KMS-11 (cell line): ENCODE data around the gene ENO1.
A peak's percentile ranks its signal among the peaks of the same experiment; 100 is the strongest.

Experiments
- H2AFZ ChIP-seq: fragments of 200-600 bp; sonication (generic); 2 replicates; pipeline ENCODE4 v1.6.1; 2016; ENCODE audit warnings: antibody characterized with exemption, mixed run types, low read depth
- H3K27ac ChIP-seq: fragments of 200-600 bp; sonication (generic); 2 replicates; pipeline ENCODE4 v1.6.1; 2016; ENCODE audit warnings: mild to moderate bottlenecking, mixed run types
- H3K27me3 ChIP-seq: fragments of 200-600 bp; sonication (generic); 2 replicates; pipeline ENCODE4 v1.6.1; 2017; ENCODE audit warnings: mild to moderate bottlenecking, low read depth, mixed run types, moderate library complexity; ENCODE audit not compliant: insufficient read depth
- H3K36me3 ChIP-seq: fragments of 200-600 bp; sonication (generic); 2 replicates; pipeline ENCODE4 v1.6.1; 2017; ENCODE audit warnings: mild to moderate bottlenecking, mixed run types; ENCODE audit not compliant: insufficient read depth
- H3K4me1 ChIP-seq: fragments of 200-600 bp; sonication (generic); 2 replicates; pipeline ENCODE4 v1.6.1; 2016; ENCODE audit warnings: mild to moderate bottlenecking, low read depth, mixed run types; ENCODE audit not compliant: poor library complexity, severe bottlenecking
- H3K4me2 ChIP-seq: fragments of 200-600 bp; sonication (generic); 2 replicates; pipeline ENCODE4 v1.7.0; 2016; ENCODE audit warnings: mild to moderate bottlenecking, mixed run types
- H3K4me3 ChIP-seq: fragments of 200-600 bp; sonication (generic); IDR thresholded peaks from 2 replicates; pipeline ENCODE4 v1.6.1; 2017; ENCODE audit warnings: low read depth, low read length, mixed read lengths; ENCODE audit not compliant: insufficient read depth
- H3K79me2 ChIP-seq: fragments of 200-600 bp; sonication (generic); 2 replicates; pipeline ENCODE4 v1.6.1; 2016; ENCODE audit warnings: low read depth, mixed run types; ENCODE audit not compliant: insufficient read depth
- H3K9ac ChIP-seq: fragments of 200-600 bp; sonication (generic); 2 replicates; pipeline ENCODE4 v1.6.1; 2016; ENCODE audit warnings: mild to moderate bottlenecking, mixed run types
- H4K20me1 ChIP-seq: fragments of 200-600 bp; sonication (generic); 2 replicates; pipeline ENCODE4 v1.6.1; 2016; ENCODE audit warnings: mild to moderate bottlenecking, mixed run types; ENCODE audit not compliant: insufficient read depth
- TF ChIP-seq, protein P1 (sequence below): fragments of 200-600 bp; sonication (generic); conservative IDR thresholded peaks from 2 replicates; pipeline ENCODE4 v1.6.1; 2017; ENCODE audit warnings: low read depth, mild to moderate bottlenecking, antibody characterized with exemption, low read length, moderate library complexity, mixed read lengths

ENO1 gene

DNA sequence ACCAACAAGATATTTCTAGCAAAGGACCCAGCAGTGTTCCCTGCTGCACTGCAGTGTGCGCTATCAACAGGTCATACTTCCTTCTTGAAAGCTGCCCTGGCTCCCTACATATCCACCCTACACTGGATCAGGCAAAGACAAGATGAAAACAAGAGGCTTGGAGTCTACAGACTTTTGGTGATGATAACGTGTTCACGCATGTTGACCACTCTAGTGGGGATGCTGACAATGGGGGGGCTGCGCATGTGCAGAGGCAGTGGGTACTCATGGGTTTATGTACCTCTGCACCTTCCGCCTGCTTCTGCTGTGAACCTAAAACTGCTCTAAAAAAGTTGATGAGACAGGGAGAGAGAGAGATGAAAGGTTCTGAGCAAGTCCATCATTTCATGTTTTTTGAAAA lies 5.5 kb downstream of the ENO1 start:
- no peak overlapping the region for H3K4me3 ChIP-seq
- no peak overlapping the region; the same call in 1 of the 2 replicates for H3K4me2 ChIP-seq
- H3K79me2 ChIP-seq = peaks cover 94% of the 10 kb centered on the region

DNA sequence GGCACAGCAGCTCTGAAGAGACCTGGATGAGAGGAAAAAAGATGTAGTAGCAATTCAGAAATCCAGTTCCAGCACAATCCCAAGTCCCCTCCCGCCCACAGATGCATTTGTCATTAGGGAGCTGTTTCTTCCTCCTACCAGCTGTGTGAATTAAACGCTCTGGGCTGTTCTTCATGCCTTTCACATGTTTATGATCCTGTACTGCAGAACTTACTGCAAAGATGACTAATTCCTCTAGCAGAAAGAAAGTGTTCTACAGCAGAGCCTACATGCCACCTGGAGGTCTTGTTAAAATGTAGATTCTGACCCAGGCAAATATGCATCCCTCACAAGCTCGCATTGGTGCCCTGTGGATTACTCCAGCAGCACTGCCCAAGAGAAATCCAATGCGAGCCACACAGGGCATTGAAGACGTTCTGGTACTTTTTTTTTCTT lies 6.5 kb downstream of the ENO1 start:
- Histone ChIP-seq H3K27me3 (no peaks in the 10 kb centered on the region), H3K4me1 (peaks cover 46% of the 10 kb centered on the region), H3K4me3 (no peak overlapping the region), H3K79me2 (peaks cover 84% of the 10 kb centered on the region), H3K27ac (no peak overlapping the region; the same call in 1 of the 2 replicates), H3K36me3 (peaks cover 74% of the 10 kb centered on the region; the same call in 1 of the 2 replicates), H4K20me1 (peaks cover 70% of the 10 kb centered on the region), H3K4me2 (no peak overlapping the region), H2AFZ (no peak overlapping the region), H3K9ac (no peak overlapping the region)
- TF ChIP-seq, protein P1, sequence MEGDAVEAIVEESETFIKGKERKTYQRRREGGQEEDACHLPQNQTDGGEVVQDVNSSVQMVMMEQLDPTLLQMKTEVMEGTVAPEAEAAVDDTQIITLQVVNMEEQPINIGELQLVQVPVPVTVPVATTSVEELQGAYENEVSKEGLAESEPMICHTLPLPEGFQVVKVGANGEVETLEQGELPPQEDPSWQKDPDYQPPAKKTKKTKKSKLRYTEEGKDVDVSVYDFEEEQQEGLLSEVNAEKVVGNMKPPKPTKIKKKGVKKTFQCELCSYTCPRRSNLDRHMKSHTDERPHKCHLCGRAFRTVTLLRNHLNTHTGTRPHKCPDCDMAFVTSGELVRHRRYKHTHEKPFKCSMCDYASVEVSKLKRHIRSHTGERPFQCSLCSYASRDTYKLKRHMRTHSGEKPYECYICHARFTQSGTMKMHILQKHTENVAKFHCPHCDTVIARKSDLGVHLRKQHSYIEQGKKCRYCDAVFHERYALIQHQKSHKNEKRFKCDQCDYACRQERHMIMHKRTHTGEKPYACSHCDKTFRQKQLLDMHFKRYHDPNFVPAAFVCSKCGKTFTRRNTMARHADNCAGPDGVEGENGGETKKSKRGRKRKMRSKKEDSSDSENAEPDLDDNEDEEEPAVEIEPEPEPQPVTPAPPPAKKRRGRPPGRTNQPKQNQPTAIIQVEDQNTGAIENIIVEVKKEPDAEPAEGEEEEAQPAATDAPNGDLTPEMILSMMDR = no peak

More for the DNA sequence above, 5.5 kb downstream of the ENO1 start:
- TF ChIP-seq, protein P1 = no peak
- no peaks in the 10 kb centered on the region for H3K27me3 ChIP-seq
- H4K20me1 ChIP-seq = peaks cover 68% of the 10 kb centered on the region
- no peak overlapping the region for H3K9ac ChIP-seq
- H3K27ac ChIP-seq = peak overlapping the region; percentile 27; the same call in 1 of the 2 replicates
- H2AFZ ChIP-seq = no peak overlapping the region
- peaks cover 69% of the 10 kb centered on the region; the same call in 1 of the 2 replicates for H3K36me3 ChIP-seq
- H3K4me1 ChIP-seq = peaks cover 46% of the 10 kb centered on the region

DNA sequence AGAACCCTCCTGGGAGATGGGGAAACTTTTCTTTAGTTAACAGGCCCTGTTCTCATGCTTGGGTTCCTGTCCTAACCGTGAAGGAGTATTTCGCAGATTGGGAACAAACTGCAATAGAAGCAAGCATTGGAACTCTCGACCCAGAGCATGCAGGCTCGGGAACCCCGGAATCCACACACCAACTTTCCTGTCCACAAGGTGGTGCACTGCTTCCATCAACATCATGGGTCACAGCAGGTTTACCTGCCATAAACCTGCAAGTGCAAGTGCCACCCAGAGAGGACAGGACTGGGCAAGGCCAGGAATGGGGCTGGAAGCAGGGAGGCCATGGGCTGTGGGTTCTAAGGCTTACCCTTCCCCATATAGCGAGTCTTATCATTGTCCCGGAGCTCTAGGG lies 6.9 kb downstream of the ENO1 start:
- H3K9ac ChIP-seq = no peak overlapping the region
- TF ChIP-seq, protein P1 = peak; percentile 34; the same call in 1 of the 2 replicates
- H2AFZ ChIP-seq = no peak overlapping the region
- H3K79me2 ChIP-seq = peaks cover 79% of the 10 kb centered on the region
- H3K4me2 ChIP-seq = no peak overlapping the region
- H4K20me1 ChIP-seq = peaks cover 72% of the 10 kb centered on the region
- H3K27ac ChIP-seq = no peak overlapping the region
- H3K27me3 ChIP-seq = no peaks in the 10 kb centered on the region
- peaks cover 42% of the 10 kb centered on the region for H3K4me1 ChIP-seq
- H3K36me3 ChIP-seq = peaks cover 76% of the 10 kb centered on the region; the same call in 1 of the 2 replicates
- H3K4me3 ChIP-seq = no peak overlapping the region

DNA sequence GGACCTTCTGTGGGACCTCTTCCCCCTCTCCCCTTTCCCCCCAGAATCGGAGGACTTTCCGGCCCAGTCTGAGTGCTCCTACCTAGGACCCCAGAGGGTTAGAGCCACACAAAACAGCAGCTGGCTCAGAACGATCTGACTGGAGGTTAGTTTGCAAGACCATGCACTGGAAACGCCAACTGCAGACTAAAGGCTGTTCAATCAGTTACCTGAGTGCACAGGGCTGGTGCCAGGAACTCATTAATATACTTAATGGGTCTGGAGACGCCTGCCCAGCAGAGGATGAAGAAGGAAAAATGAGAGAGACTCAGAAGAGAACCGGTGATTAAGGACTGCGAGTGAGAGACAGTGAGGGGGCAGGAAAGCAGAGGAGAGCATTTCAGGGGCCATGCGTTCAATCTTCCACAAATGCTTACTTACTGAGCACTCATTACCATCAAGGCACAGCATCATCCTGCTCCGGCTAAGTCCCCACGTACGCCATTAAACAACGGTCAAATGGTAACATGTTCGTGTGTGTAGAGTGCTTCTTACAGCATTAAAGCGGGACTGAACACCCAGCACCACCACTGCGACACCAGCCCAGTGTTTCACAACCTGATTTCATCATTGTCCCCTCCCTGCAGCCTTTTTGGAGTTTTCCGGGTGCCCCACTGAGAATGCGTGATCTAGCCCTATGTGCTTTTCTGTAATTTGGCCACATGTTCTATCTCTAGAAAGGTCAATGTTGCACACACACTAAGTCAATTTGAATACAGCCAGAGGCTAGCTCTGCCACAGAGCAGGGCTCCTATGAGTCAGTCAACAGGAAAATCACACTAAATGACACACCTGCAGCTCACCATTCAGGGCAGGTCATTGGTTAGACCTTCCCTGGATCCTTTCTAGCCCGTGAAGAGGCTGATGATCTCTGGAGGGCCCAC lies 7.6 kb downstream of the ENO1 start:
- no peak overlapping the region for H3K27ac ChIP-seq
- H3K36me3 ChIP-seq = peaks cover 73% of the 10 kb centered on the region; the same call in 1 of the 2 replicates
- no peak overlapping the region for H3K4me3 ChIP-seq
- TF ChIP-seq, protein P1 = no peak
- H3K27me3 ChIP-seq = no peaks in the 10 kb centered on the region
- H4K20me1 ChIP-seq = peaks cover 66% of the 10 kb centered on the region
- H3K4me2 ChIP-seq = no peak overlapping the region
- H3K4me1 ChIP-seq = peaks cover 35% of the 10 kb centered on the region
- H3K79me2 ChIP-seq = peaks cover 73% of the 10 kb centered on the region
- H2AFZ ChIP-seq = no peak overlapping the region
- H3K9ac ChIP-seq = no peak overlapping the region
